Measurements from ENCODE around the gene TM4SF4.

DNA sequence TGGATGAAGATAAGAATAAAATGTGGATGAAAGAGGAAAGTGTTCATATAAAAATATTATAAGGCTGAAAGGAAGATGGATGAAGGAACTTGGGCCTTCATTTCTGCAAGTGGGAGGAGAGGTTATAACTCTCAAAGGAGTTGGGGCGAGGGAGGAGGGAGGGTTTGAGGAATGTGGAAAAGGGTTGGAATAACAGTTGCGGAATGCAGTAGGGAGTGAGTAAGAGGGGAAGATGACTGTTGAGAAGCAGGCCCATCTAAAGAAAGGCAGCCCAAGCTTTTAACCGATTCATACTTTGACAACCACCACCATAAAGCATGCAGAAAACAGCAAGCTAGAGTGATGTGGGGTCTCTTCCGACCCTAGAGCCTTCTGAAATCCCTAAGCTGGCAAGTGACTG lies 8.3 kb upstream of the TM4SF4 start:
- TF ChIP-seq CTCF (IDR thresholded peaks at IDR 0.05), result no peak
- TF ChIP-seq POLR2A (IDR thresholded peaks at IDR 0.05), result no peak
